ENCODE results near the gene USH2A. TPM values are rescaled to one million over a fixed set of nuclear protein-coding genes. Genes with fewer than 3 reads are reported as not detected.

USH2A gene
- polyA plus RNA-seq, 1 donor from 2014 or later, result 0.17 TPM

GRCh38 chr1:215647738-215648137, 775.5 kb downstream of the USH2A start:
- Histone ChIP-seq H3K79me2 (replicated peaks; ENCODE audit: insufficient read depth, low read length) (no peaks in the 10 kb centered on the region), H3K4me3 (ENCODE audit: low read length) (no peak overlapping the region), H3K9me2 (ENCODE audit: insufficient read depth, low read length) (no peaks in the 10 kb centered on the region), H2AFZ (ENCODE audit: low read depth, low read length) (no peak overlapping the region), H3K27me3 (ENCODE audit: insufficient read depth, low read depth, low read length) (no peaks in the 10 kb centered on the region), H3K4me2 (ENCODE audit: low read length) (no peak overlapping the region), H3K9ac (ENCODE audit: low read length) (no peak overlapping the region), H3K36me3 (ENCODE audit: insufficient read depth, low read length) (no peaks in the 10 kb centered on the region), H3K27ac (ENCODE audit: low read length) (no peak overlapping the region), H4K20me1 (ENCODE audit: insufficient read depth) (no peaks in the 10 kb centered on the region), H3F3A (ENCODE audit: insufficient read depth, low read length, poor library complexity, severe bottlenecking) (no peaks in the 10 kb centered on the region), H3K9me3 (ENCODE audit: low read length) (no peaks in the 10 kb centered on the region)
- TF ChIP-seq EP300 (conservative IDR thresholded peaks at IDR 0.05; ENCODE audit: poor library complexity, severe bottlenecking), result no peak
- TF ChIP-seq RAD21 (conservative IDR thresholded peaks at IDR 0.05), result no peak
- no peak for TF ChIP-seq CTCF (IDR thresholded peaks at IDR 0.05; ENCODE audit: poor library complexity, severe bottlenecking)
- no peak for TF ChIP-seq EZH2 (IDR thresholded peaks at IDR 0.05; ENCODE audit: borderline replicate concordance, insufficient read depth, low read length, poor library complexity, severe bottlenecking)
- no peak for TF ChIP-seq MXI1 (conservative IDR thresholded peaks at IDR 0.05; ENCODE audit: poor library complexity, severe bottlenecking)
- no peak for TF ChIP-seq POLR2AphosphoS5 (IDR thresholded peaks at IDR 0.05)
- TF ChIP-seq TAF1 (IDR thresholded peaks at IDR 0.05; ENCODE audit: low read depth), result no peak
- no peak for TF ChIP-seq SMC3 (conservative IDR thresholded peaks at IDR 0.05; ENCODE audit: poor library complexity)
- TF ChIP-seq, protein P1, sequence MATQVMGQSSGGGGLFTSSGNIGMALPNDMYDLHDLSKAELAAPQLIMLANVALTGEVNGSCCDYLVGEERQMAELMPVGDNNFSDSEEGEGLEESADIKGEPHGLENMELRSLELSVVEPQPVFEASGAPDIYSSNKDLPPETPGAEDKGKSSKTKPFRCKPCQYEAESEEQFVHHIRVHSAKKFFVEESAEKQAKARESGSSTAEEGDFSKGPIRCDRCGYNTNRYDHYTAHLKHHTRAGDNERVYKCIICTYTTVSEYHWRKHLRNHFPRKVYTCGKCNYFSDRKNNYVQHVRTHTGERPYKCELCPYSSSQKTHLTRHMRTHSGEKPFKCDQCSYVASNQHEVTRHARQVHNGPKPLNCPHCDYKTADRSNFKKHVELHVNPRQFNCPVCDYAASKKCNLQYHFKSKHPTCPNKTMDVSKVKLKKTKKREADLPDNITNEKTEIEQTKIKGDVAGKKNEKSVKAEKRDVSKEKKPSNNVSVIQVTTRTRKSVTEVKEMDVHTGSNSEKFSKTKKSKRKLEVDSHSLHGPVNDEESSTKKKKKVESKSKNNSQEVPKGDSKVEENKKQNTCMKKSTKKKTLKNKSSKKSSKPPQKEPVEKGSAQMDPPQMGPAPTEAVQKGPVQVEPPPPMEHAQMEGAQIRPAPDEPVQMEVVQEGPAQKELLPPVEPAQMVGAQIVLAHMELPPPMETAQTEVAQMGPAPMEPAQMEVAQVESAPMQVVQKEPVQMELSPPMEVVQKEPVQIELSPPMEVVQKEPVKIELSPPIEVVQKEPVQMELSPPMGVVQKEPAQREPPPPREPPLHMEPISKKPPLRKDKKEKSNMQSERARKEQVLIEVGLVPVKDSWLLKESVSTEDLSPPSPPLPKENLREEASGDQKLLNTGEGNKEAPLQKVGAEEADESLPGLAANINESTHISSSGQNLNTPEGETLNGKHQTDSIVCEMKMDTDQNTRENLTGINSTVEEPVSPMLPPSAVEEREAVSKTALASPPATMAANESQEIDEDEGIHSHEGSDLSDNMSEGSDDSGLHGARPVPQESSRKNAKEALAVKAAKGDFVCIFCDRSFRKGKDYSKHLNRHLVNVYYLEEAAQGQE (IDR thresholded peaks at IDR 0.05; ENCODE audit: borderline replicate concordance), result no peak

GRCh38 chr1:215645861-215646260, 777.4 kb downstream of the USH2A start:
- Histone ChIP-seq H4K20me1 (ENCODE audit: insufficient read depth) (no peaks in the 10 kb centered on the region), H3K27ac (ENCODE audit: low read length) (no peak overlapping the region), H3K4me2 (ENCODE audit: low read length) (no peak overlapping the region), H3K79me2 (replicated peaks; ENCODE audit: insufficient read depth, low read length) (no peaks in the 10 kb centered on the region), H3K9me2 (ENCODE audit: insufficient read depth, low read length) (no peaks in the 10 kb centered on the region), H3K9ac (ENCODE audit: low read length) (no peak overlapping the region), H3F3A (ENCODE audit: insufficient read depth, low read length, poor library complexity, severe bottlenecking) (no peaks in the 10 kb centered on the region), H3K36me3 (ENCODE audit: insufficient read depth, low read length) (no peaks in the 10 kb centered on the region), H3K4me3 (ENCODE audit: low read length) (no peak overlapping the region), H3K9me3 (ENCODE audit: low read length) (no peaks in the 10 kb centered on the region), H3K27me3 (ENCODE audit: insufficient read depth, low read depth, low read length) (no peaks in the 10 kb centered on the region), H2AFZ (ENCODE audit: low read depth, low read length) (no peak overlapping the region)
- TF ChIP-seq TAF1 (IDR thresholded peaks at IDR 0.05; ENCODE audit: low read depth) (no peak), EP300 (conservative IDR thresholded peaks at IDR 0.05; ENCODE audit: poor library complexity, severe bottlenecking) (no peak), POLR2AphosphoS5 (IDR thresholded peaks at IDR 0.05) (no peak), EZH2 (IDR thresholded peaks at IDR 0.05; ENCODE audit: borderline replicate concordance, insufficient read depth, low read length, poor library complexity, severe bottlenecking) (no peak), CTCF (IDR thresholded peaks at IDR 0.05; ENCODE audit: poor library complexity, severe bottlenecking) (no peak)
- TF ChIP-seq, protein P1 (IDR thresholded peaks at IDR 0.05; ENCODE audit: borderline replicate concordance), result no peak
